HCT116 (cell line): Measurements from ENCODE around the gene KIRREL1. TPM values are rescaled to one million over a fixed set of nuclear protein-coding genes. Genes with fewer than 3 reads are reported as not detected.

Source experiments
- ATAC-seq: fragments of 200-7000 bp; cut with Tn5 transposase; 2 replicates; pipeline ENCODE4 v1.9.1; 2020; ENCODE audit warnings: mild to moderate bottlenecking, moderate library complexity
- BruUV-seq: library from RNA; stranded (reverse); fragments of 400-500 nt; replicated peaks from 2 replicates; lab custom pipeline; 2021; lab: Mats Ljungman, UMichigan
- CTCF ChIA-PET: fragments of 300-600 bp; sonication (Branson Sonifier 250); formaldehyde crosslinking; loops from one replicate; lab custom pipeline; 2021; ENCODE audit warnings: antibody characterized with exemption; lab: Charles Lee
- POLR2A ChIA-PET: fragments of 300-600, 350-600 bp; sonication (Branson Sonifier 250); formaldehyde crosslinking; loops from one replicate; lab custom pipeline; 2021; ENCODE audit warnings: antibody characterized with exemption; lab: Charles Lee
- RAD21 ChIA-PET, 2 experiments: fragments of 300-600 bp; sonication (Branson Sonifier 250); formaldehyde crosslinking; loops; one replicate each; lab custom pipeline; 2023; ENCODE audit warnings: low total read pairs in 2 of 2; ENCODE audit not compliant: uncharacterized antibody in 2 of 2, unreplicated experiment in 2 of 2, low non-redundant PET in 1 of 2; lab: Charles Lee
- DNase-seq: peaks from one replicate; pipeline ENCODE4 v3.0.0-alpha.2; 2010; ENCODE audit warnings: low read depth, low spot score
- H2AFZ ChIP-seq: fragments of 200-600 bp; shearing (Covaris generic), sonication (generic); 2 replicates; pipeline ENCODE4 v1.6.1; 2017; ENCODE audit warnings: low read depth, mixed run types, mixed read lengths, antibody characterized with exemption, low read length; ENCODE audit not compliant: poor library complexity, severe bottlenecking
- H3K27ac ChIP-seq: 2 replicates; pipeline ENCODE4 v1.5.1; 2012; ENCODE audit warnings: low read depth, low read length
- H3K27me3 ChIP-seq: fragments of 200-600 bp; sonication (generic); 2 replicates; pipeline ENCODE4 v1.6.1; 2016; ENCODE audit warnings: mixed run types, low read length, mixed read lengths; ENCODE audit not compliant: insufficient read depth
- H3K36me3 ChIP-seq, 2 experiments: fragments of 200-500 bp in 1 of 2; fragments of 200-600 bp in 1 of 2; sonication (Bioruptor generic) in 1 of 2; sonication (generic) in 1 of 2; 2 replicates each; pipeline versions ENCODE4 v1.5.1 to v1.6.1; 2014 to 2016; ENCODE audit warnings: low read length in 2 of 2, inconsistent platforms in 1 of 2, mixed read lengths in 1 of 2, mixed run types in 1 of 2; ENCODE audit not compliant: insufficient read depth in 2 of 2, control insufficient read depth in 1 of 2
- H3K4me1 ChIP-seq, 2 experiments: fragments of 200-600 bp in 1 of 2; sonication (generic) in 1 of 2; 2 replicates each; pipeline versions ENCODE4 v1.5.1 to v1.6.1; 2012 to 2017; ENCODE audit warnings: low read length in 2 of 2, inconsistent platforms in 1 of 2, mild to moderate bottlenecking in 1 of 2, mixed read lengths in 1 of 2, mixed run types in 1 of 2, moderate library complexity in 1 of 2; ENCODE audit not compliant: insufficient read depth in 2 of 2, control insufficient read depth in 1 of 2
- H3K4me2 ChIP-seq: fragments of 200-600 bp; sonication (generic); 2 replicates; pipeline ENCODE4 v1.6.1; 2017; ENCODE audit warnings: mixed run types, low read length, mixed read lengths
- H3K4me3 ChIP-seq, 2 experiments: fragments of 200-600 bp in 1 of 2; sonication (generic) in 1 of 2; replicated peaks in 1 of 2; 2 replicates each; pipeline ENCODE4 v1.5.1; 2011 to 2016; ENCODE audit warnings: low read length in 2 of 2, control low read depth in 1 of 2, low read depth in 1 of 2, mild to moderate bottlenecking in 1 of 2, mixed read lengths in 1 of 2, mixed run types in 1 of 2
- H3K79me2 ChIP-seq: fragments of 200-600 bp; sonication (generic); 2 replicates; pipeline ENCODE4 v1.6.1; 2017; ENCODE audit warnings: mild to moderate bottlenecking, mixed run types, low read length, moderate library complexity, mixed read lengths; ENCODE audit not compliant: insufficient read depth
- H3K9ac ChIP-seq: fragments of 200-600 bp; sonication (generic); 2 replicates; pipeline ENCODE4 v1.6.1; 2016; ENCODE audit warnings: low read length, mixed read lengths
- H3K9me2 ChIP-seq: fragments of 200-600 bp; sonication (generic), shearing (Covaris generic); 2 replicates; pipeline ENCODE4 v1.6.1; 2017; ENCODE audit warnings: mixed run types, mild to moderate bottlenecking, moderate library complexity; ENCODE audit not compliant: insufficient read depth
- H3K9me3 ChIP-seq, 2 experiments: fragments of 200-500 bp in 1 of 2; fragments of 200-600 bp in 1 of 2; sonication (Bioruptor generic) in 1 of 2; sonication (generic) in 1 of 2; 2 replicates each; pipeline ENCODE4 v1.6.1; 2014 to 2017; ENCODE audit warnings: low read length in 2 of 2, mixed read lengths in 2 of 2, inconsistent platforms in 1 of 2, low read depth in 1 of 2, mild to moderate bottlenecking in 1 of 2, mixed run types in 1 of 2, moderate library complexity in 1 of 2; ENCODE audit not compliant: control insufficient read depth in 1 of 2, insufficient read depth in 1 of 2
- H4K20me1 ChIP-seq: fragments of 200-600 bp; sonication (generic), shearing (Covaris generic); 2 replicates; pipeline ENCODE4 v1.6.1; 2017; ENCODE audit warnings: mixed run types, mild to moderate bottlenecking, moderate library complexity; ENCODE audit not compliant: insufficient read depth
- CEBPB ChIP-seq: IDR thresholded peaks from 2 replicates; pipeline ENCODE4 v1.6.1; 2012; ENCODE audit warnings: low read depth
- POLR2A ChIP-seq: IDR thresholded peaks from 2 replicates; pipeline ENCODE4 v1.7.0; 2011; ENCODE audit warnings: borderline replicate concordance; ENCODE audit not compliant: insufficient read depth, insufficient read length; ENCODE audit errors: extremely low read depth
- SIN3A ChIP-seq: IDR thresholded peaks from 2 replicates; pipeline ENCODE4 v1.6.1; 2012; ENCODE audit warnings: low read depth
- SP1 ChIP-seq: IDR thresholded peaks from 2 replicates; pipeline ENCODE4 v1.6.1; 2012; ENCODE audit warnings: low read depth
- SRF ChIP-seq: IDR thresholded peaks from 2 replicates; pipeline ENCODE4 v1.6.1; 2012; ENCODE audit warnings: low read depth
- YY1 ChIP-seq: IDR thresholded peaks from 2 replicates; pipeline ENCODE4 v1.6.1; 2011; ENCODE audit warnings: low read length, low read depth, moderate library complexity, mild to moderate bottlenecking; ENCODE audit not compliant: insufficient replicate concordance; ENCODE audit errors: extremely low read depth
- ZFX ChIP-seq: fragments of 450-650 bp; IDR thresholded peaks from 2 replicates; pipeline ENCODE4 v1.6.1; 2017
- ZNF274 ChIP-seq: fragments of 200-500 bp; sonication (Bioruptor generic); IDR thresholded peaks from 2 replicates; pipeline ENCODE4 v1.6.1; 2014; ENCODE audit warnings: mild to moderate bottlenecking, low read depth, low read length, inconsistent platforms
- intact Hi-C: fragments of 100-400 bp; cut with micrococcal nuclease; formaldehyde crosslinking; loops from 2 replicates; pipeline ENCODE4 v1.10.0; 2022
- total RNA-seq: library from RNA; stranded (reverse); gene quantifications from one replicate; pipeline ENCODE4 v1.2.1, GENCODE V29; 2021; ENCODE audit not compliant: unreplicated experiment
- TF ChIP-seq, protein P1 (sequence below): IDR thresholded peaks from 2 replicates; pipeline ENCODE4 v1.6.1; 2011; ENCODE audit warnings: mild to moderate bottlenecking, low read length, moderate library complexity; ENCODE audit not compliant: insufficient replicate concordance; ENCODE audit errors: extremely low read depth
- TF ChIP-seq, protein P2 (sequence below), 3 experiments: fragments of 200-600 bp in 1 of 3; sonication (generic) in 1 of 3; IDR thresholded peaks in 2 of 3; conservative IDR thresholded peaks in 1 of 3; 2 replicates each; pipeline ENCODE4 v1.5.1; 2012 to 2017; ENCODE audit warnings: low read depth in 2 of 3, low read length in 2 of 3, antibody characterized with exemption in 1 of 3, borderline replicate concordance in 1 of 3, control low read depth in 1 of 3, mild to moderate bottlenecking in 1 of 3, mixed read lengths in 1 of 3, mixed run types in 1 of 3, moderate library complexity in 1 of 3; ENCODE audit not compliant: insufficient read depth in 1 of 3

KIRREL1 gene
- total RNA-seq, 1 experiment from 2014 or later: 20.0 TPM

DNA sequence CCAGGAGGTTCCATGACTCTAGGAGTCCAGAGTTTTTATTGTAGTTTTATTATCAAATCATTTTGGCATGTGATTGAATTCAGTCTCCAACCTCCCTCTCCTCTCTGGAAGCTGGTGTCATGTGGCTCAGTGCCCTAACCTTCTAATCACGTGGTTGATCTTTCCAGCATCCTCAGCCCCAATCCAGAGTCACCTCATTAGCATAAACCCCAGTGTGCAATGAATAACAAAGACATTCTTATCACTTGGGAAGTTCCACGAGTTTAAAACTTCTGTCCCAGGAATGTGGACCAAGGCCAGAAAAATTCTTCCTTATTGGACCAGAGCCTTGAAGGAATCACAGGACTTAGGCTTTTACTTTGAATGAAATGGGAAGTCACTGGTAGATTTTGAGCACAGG lies 52.2 kb downstream of the KIRREL1 start:
- no TSS peak for BruUV-seq
- Histone ChIP-seq H3K9me3 (no peaks in the 10 kb centered on the region), H3K9me2 (no peaks in the 10 kb centered on the region), H3K4me1 (no peaks in the 10 kb centered on the region), H3K9ac (no peak overlapping the region), H3K27me3 (no peaks in the 10 kb centered on the region), H3K79me2 (peaks cover 36% of the 10 kb centered on the region; the same call in 1 of the 2 replicates), H3K4me2 (no peak overlapping the region), H3K36me3 (no peaks in the 10 kb centered on the region), H4K20me1 (peaks cover 9% of the 10 kb centered on the region; the same call in 1 of the 2 replicates), H3K4me3 (no peak overlapping the region), H3K27ac (no peak overlapping the region), H2AFZ (no peak overlapping the region)
- DNase-seq (no peak), ATAC-seq (no peak)
- ChIA-PET RAD21 (no interaction called here), CTCF (no interaction called here), POLR2A (no interaction called here)
- TF ChIP-seq YY1 (no peak), ZFX (no peak), SIN3A (no peak), SP1 (no peak), ZNF274 (no peak), SRF (no peak), CEBPB (no peak), POLR2A (no peak)
- TF ChIP-seq, protein P1, sequence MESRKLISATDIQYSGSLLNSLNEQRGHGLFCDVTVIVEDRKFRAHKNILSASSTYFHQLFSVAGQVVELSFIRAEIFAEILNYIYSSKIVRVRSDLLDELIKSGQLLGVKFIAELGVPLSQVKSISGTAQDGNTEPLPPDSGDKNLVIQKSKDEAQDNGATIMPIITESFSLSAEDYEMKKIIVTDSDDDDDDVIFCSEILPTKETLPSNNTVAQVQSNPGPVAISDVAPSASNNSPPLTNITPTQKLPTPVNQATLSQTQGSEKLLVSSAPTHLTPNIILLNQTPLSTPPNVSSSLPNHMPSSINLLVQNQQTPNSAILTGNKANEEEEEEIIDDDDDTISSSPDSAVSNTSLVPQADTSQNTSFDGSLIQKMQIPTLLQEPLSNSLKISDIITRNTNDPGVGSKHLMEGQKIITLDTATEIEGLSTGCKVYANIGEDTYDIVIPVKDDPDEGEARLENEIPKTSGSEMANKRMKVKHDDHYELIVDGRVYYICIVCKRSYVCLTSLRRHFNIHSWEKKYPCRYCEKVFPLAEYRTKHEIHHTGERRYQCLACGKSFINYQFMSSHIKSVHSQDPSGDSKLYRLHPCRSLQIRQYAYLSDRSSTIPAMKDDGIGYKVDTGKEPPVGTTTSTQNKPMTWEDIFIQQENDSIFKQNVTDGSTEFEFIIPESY: no peak
- TF ChIP-seq, protein P2, sequence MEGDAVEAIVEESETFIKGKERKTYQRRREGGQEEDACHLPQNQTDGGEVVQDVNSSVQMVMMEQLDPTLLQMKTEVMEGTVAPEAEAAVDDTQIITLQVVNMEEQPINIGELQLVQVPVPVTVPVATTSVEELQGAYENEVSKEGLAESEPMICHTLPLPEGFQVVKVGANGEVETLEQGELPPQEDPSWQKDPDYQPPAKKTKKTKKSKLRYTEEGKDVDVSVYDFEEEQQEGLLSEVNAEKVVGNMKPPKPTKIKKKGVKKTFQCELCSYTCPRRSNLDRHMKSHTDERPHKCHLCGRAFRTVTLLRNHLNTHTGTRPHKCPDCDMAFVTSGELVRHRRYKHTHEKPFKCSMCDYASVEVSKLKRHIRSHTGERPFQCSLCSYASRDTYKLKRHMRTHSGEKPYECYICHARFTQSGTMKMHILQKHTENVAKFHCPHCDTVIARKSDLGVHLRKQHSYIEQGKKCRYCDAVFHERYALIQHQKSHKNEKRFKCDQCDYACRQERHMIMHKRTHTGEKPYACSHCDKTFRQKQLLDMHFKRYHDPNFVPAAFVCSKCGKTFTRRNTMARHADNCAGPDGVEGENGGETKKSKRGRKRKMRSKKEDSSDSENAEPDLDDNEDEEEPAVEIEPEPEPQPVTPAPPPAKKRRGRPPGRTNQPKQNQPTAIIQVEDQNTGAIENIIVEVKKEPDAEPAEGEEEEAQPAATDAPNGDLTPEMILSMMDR (IDR thresholded peaks at IDR 0.05 in 2 of 3, conservative IDR thresholded peaks at IDR 0.05 in 1 of 3; ENCODE audit: borderline replicate concordance in 1 of 3, insufficient read depth in 1 of 3, low read depth in 2 of 3, low read length in 2 of 3): no peak
- intact Hi-C loops: no loop called here
